H1 (cell line): ENCODE results near the gene ABHD2. TPM values are rescaled to one million over a fixed set of nuclear protein-coding genes. Genes with fewer than 3 reads are reported as not detected.

Experiments
- CTCF ChIA-PET: fragments of 300-600 bp; sonication (Branson Sonifier 250); formaldehyde crosslinking; loops from one replicate; lab custom pipeline; 2021; ENCODE audit not compliant: partially characterized antibody; lab: Charles Lee
- POLR2A ChIA-PET: fragments of 300-600 bp; sonication (Branson Sonifier 250); formaldehyde crosslinking; loops from one replicate; lab custom pipeline; 2021; ENCODE audit warnings: inconsistent platforms; ENCODE audit not compliant: partially characterized antibody; lab: Charles Lee
- DNase-seq, 2 experiments: peaks; one replicate each; pipeline versions ENCODE4 v3.0.0 to v3.0.0-alpha.2; 2010 to 2022; ENCODE audit warnings: low spot score in 2 of 2, low read depth in 1 of 2, mixed read lengths in 1 of 2
- FAIRE-seq: peaks from 2 replicates; lab custom pipeline; 2011; peaks lifted over from hg19 to GRCh38; lab: Jason Lieb, UNC
- H2AFZ ChIP-seq: 2 replicates; pipeline ENCODE4 v1.8.1; 2012; ENCODE audit warnings: low read length, inconsistent platforms
- H2AK5ac ChIP-seq: 2 replicates; pipeline ENCODE4 v1.6.1; 2013; ENCODE audit warnings: low read depth, low read length
- H2BK120ac ChIP-seq: replicated peaks from 2 replicates; pipeline ENCODE3; 2013; ENCODE audit warnings: low read depth, low read length, inconsistent platforms
- H2BK12ac ChIP-seq: 2 replicates; pipeline ENCODE4 v1.6.1; 2013; ENCODE audit warnings: low read depth, low read length
- H2BK15ac ChIP-seq: 2 replicates; pipeline ENCODE4 v1.6.1; 2013; ENCODE audit warnings: low read length
- H2BK20ac ChIP-seq: 2 replicates; pipeline ENCODE4 v1.6.1; 2013; ENCODE audit warnings: low read length
- H2BK5ac ChIP-seq: 2 replicates; pipeline ENCODE4 v1.6.1; 2013; ENCODE audit warnings: low read depth, low read length
- H3K14ac ChIP-seq: 2 replicates; pipeline ENCODE4 v1.6.1; 2013; ENCODE audit warnings: inconsistent platforms; ENCODE audit not compliant: insufficient read length
- H3K18ac ChIP-seq: 2 replicates; pipeline ENCODE4 v1.6.1; 2013; ENCODE audit warnings: low read length; ENCODE audit errors: extremely low read depth
- H3K23ac ChIP-seq: 2 replicates; pipeline ENCODE4 v1.6.1; 2013; ENCODE audit warnings: inconsistent platforms; ENCODE audit not compliant: insufficient read length
- H3K23me2 ChIP-seq: 2 replicates; pipeline ENCODE4 v1.6.1; 2013; ENCODE audit warnings: low read depth, low read length
- H3K27ac ChIP-seq: 2 replicates; pipeline ENCODE4 v1.6.1; 2011; ENCODE audit warnings: low read depth, low read length, inconsistent platforms
- H3K27me3 ChIP-seq, 4 experiments: replicated peaks in 1 of 4; 1 replicate in 1 of 4; 2 replicates in 3 of 4; pipeline versions ENCODE4 v1.6.1 to v1.8.1; 2011 to 2013; ENCODE audit warnings: low read length in 3 of 4, mild to moderate bottlenecking in 3 of 4, inconsistent platforms in 2 of 4, mixed read lengths in 2 of 4, moderate library complexity in 1 of 4; ENCODE audit not compliant: control insufficient read depth in 3 of 4, insufficient read depth in 3 of 4; ENCODE audit errors: extremely low read depth in 1 of 4
- H3K36me3 ChIP-seq, 4 experiments: 2 replicates each; pipeline versions ENCODE4 v1.6.1 to v1.8.1; 2011 to 2013; ENCODE audit warnings: mild to moderate bottlenecking in 4 of 4, low read length in 3 of 4, moderate library complexity in 2 of 4, control low read depth in 1 of 4, inconsistent platforms in 1 of 4; ENCODE audit not compliant: insufficient read depth in 4 of 4, control insufficient read depth in 2 of 4
- H3K4ac ChIP-seq: replicated peaks from 2 replicates; pipeline ENCODE3; 2013; ENCODE audit warnings: low read length, low read depth, mixed read lengths, inconsistent platforms; ENCODE audit not compliant: insufficient read length
- H3K4me1 ChIP-seq, 4 experiments: replicated peaks in 1 of 4; 1 replicate in 1 of 4; 2 replicates in 3 of 4; pipeline versions ENCODE4 v1.6.1 to v1.8.1; 2011 to 2013; ENCODE audit warnings: low read length in 3 of 4, inconsistent platforms in 2 of 4, mixed read lengths in 1 of 4; ENCODE audit not compliant: insufficient read depth in 4 of 4, control insufficient read depth in 3 of 4
- H3K4me2 ChIP-seq, 2 experiments: 2 replicates each; pipeline versions ENCODE4 v1.6.1 to v1.8.1; 2011 to 2013; ENCODE audit warnings: low read depth in 2 of 2, low read length in 2 of 2, control low read depth in 1 of 2, inconsistent platforms in 1 of 2, mild to moderate bottlenecking in 1 of 2; ENCODE audit not compliant: insufficient read depth in 1 of 2
- H3K4me3 ChIP-seq, 4 experiments: fragments of 200-600, 300-600 bp in 1 of 4; sonication (generic), shearing (Covaris generic), sonication (Bioruptor Twin) in 1 of 4; 2 replicates each; pipeline versions ENCODE4 v1.5.1 to v1.8.1; 2011 to 2016; ENCODE audit warnings: low read length in 4 of 4, low read depth in 3 of 4, control low read depth in 2 of 4, inconsistent platforms in 2 of 4, mild to moderate bottlenecking in 2 of 4, mixed read lengths in 1 of 4, moderate library complexity in 1 of 4; ENCODE audit not compliant: insufficient read depth in 2 of 4; ENCODE audit errors: extremely low read depth in 1 of 4
- H3K56ac ChIP-seq: replicated peaks from 2 replicates; pipeline ENCODE3; 2013; ENCODE audit warnings: low read depth, mild to moderate bottlenecking, mixed read lengths, low read length, inconsistent platforms; ENCODE audit not compliant: insufficient read length
- H3K79me1 ChIP-seq: 2 replicates; pipeline ENCODE4 v1.6.1; 2013; ENCODE audit warnings: low read depth, low read length, control low read depth
- H3K79me2 ChIP-seq, 2 experiments: 2 replicates each; pipeline versions ENCODE4 v1.6.1 to v1.8.1; 2012 to 2013; ENCODE audit warnings: low read length in 2 of 2, mild to moderate bottlenecking in 2 of 2, inconsistent platforms in 1 of 2; ENCODE audit not compliant: insufficient read depth in 2 of 2, control insufficient read depth in 1 of 2
- H3K9ac ChIP-seq, 4 experiments: replicated peaks in 1 of 4; 1 replicate in 1 of 4; 2 replicates in 3 of 4; pipeline versions ENCODE4 v1.6.1 to v1.8.1; 2011 to 2013; ENCODE audit warnings: low read depth in 3 of 4, low read length in 3 of 4, control low read depth in 2 of 4, mild to moderate bottlenecking in 2 of 4, moderate library complexity in 2 of 4, inconsistent platforms in 1 of 4; ENCODE audit errors: extremely low read depth in 1 of 4
- H3K9me3 ChIP-seq, 2 experiments: 2 replicates each; pipeline versions ENCODE4 v1.6.1 to v1.8.1; 2012 to 2013; ENCODE audit warnings: mild to moderate bottlenecking in 2 of 2, moderate library complexity in 2 of 2, control low read depth in 1 of 2, inconsistent platforms in 1 of 2, low read depth in 1 of 2, low read length in 1 of 2, mixed read lengths in 1 of 2; ENCODE audit not compliant: insufficient read depth in 2 of 2
- H4K20me1 ChIP-seq, 2 experiments: replicated peaks in 1 of 2; 2 replicates each; pipeline versions ENCODE3 to v1.8.1; 2011 to 2013; ENCODE audit warnings: inconsistent platforms in 2 of 2, low read length in 2 of 2, mild to moderate bottlenecking in 1 of 2; ENCODE audit not compliant: insufficient read depth in 2 of 2, control insufficient read depth in 1 of 2
- H4K5ac ChIP-seq: 2 replicates; pipeline ENCODE4 v1.6.1; 2013; ENCODE audit warnings: low read length, low read depth, mixed read lengths, inconsistent platforms; ENCODE audit not compliant: insufficient read length
- H4K8ac ChIP-seq: 2 replicates; pipeline ENCODE4 v1.8.0; 2013; ENCODE audit warnings: mild to moderate bottlenecking, moderate library complexity, low read length, inconsistent platforms; ENCODE audit not compliant: insufficient read depth; ENCODE audit errors: extremely low read depth
- H4K91ac ChIP-seq: replicated peaks from 2 replicates; pipeline ENCODE3; 2013; ENCODE audit warnings: low read length, mixed read lengths, inconsistent platforms; ENCODE audit not compliant: insufficient read length
- CTBP2 ChIP-seq: IDR thresholded peaks from 2 replicates; pipeline ENCODE4 v1.7.0; 2011; ENCODE audit warnings: borderline replicate concordance, mild to moderate bottlenecking, moderate library complexity, mixed read lengths, low read length; ENCODE audit not compliant: insufficient read depth, insufficient read length
- MAFK ChIP-seq: IDR thresholded peaks from 2 replicates; pipeline ENCODE4 v1.6.1; 2012; ENCODE audit warnings: low read depth, mild to moderate bottlenecking, improper control_type of control experiment, low read length
- POU5F1 ChIP-seq: IDR thresholded peaks from 2 replicates; pipeline ENCODE4 v1.6.1; 2011; ENCODE audit warnings: low read depth, mild to moderate bottlenecking, low read length, moderate library complexity
- RNF2 ChIP-seq: fragments of 200-900, 300-1000 bp; sonication (generic); IDR thresholded peaks from 2 replicates; pipeline ENCODE4 v1.7.1; 2016; ENCODE audit warnings: borderline replicate concordance, low read depth, mild to moderate bottlenecking, antibody characterized with exemption, low read length; ENCODE audit not compliant: poor library complexity, severe bottlenecking; ENCODE audit errors: missing control alignments
- WGBS, 2 experiments: shearing (Covaris generic) in 1 of 2; methylation state at CpG; one replicate each; pipeline versions ENCODE4 v1.1.6 to v1.1.7; 2013 to 2015; ENCODE audit warnings: low lambda C conversion rate in 2 of 2, mixed read lengths in 2 of 2, inconsistent platforms in 1 of 2, low coverage in 1 of 2, missing lambda C conversion rate in 1 of 2; ENCODE audit not compliant: insufficient replicate concordance in 2 of 2, insufficient coverage in 1 of 2, insufficient read length in 1 of 2; ENCODE audit errors: extremely low coverage in 1 of 2, missing lambda C conversion rate in 1 of 2; 5-methylcytosine and 5-hydroxymethylcytosine counted together
- polyA plus RNA-seq, 7 experiments: library from polyadenylated mRNA; depleted of rRNA in 3 of 7; stranded (reverse) in 5 of 7; unstranded in 2 of 7; fragments of >200 nt in 5 of 7; fragments of 200-250 nt in 2 of 7; gene quantifications; 1 replicate in 5 of 7; 2 replicates in 1 of 7; 4 replicates in 1 of 7; pipeline versions ENCODE4 v1.2.1 to v1.2.3, GENCODE V29; 2011 to 2013; ENCODE audit warnings: missing spikeins in 2 of 7, mixed read lengths in 2 of 7
- total RNA-seq: library from RNA; stranded (reverse); fragmentation: NEBNext Ultra II Directional; extraction: Animal tissue kit (Norgen Biotek cat#: 25700); gene quantifications from 2 replicates; pipeline ENCODE4 v1.2.1, GENCODE V29; 2021
- TF ChIP-seq, protein P1 (sequence below): IDR thresholded peaks from 2 replicates; pipeline ENCODE4 v1.6.1; 2011; ENCODE audit warnings: low read length, improper control_type of control experiment
- TF ChIP-seq, protein P2 (sequence below), 3 experiments: IDR thresholded peaks; 1 replicate in 2 of 3; 2 replicates in 1 of 3; pipeline versions ENCODE4 v1.5.1 to v1.6.1; 2011; ENCODE audit warnings: low read length in 3 of 3, mild to moderate bottlenecking in 3 of 3, inconsistent platforms in 2 of 3, low read depth in 1 of 3, moderate library complexity in 1 of 3; ENCODE audit not compliant: insufficient read depth in 1 of 3; ENCODE audit errors: control extremely low read depth in 1 of 3
- TF ChIP-seq, protein P3 (sequence below): IDR thresholded peaks from 2 replicates; pipeline ENCODE4 v1.6.1; 2012; ENCODE audit warnings: inconsistent platforms

Gene ABHD2
- total and polyA plus RNA-seq, 2 of the 8 experiments (the other 6 are each of a cell fraction or from before 2014, with no cell fraction given), result 9.1 to 23.7 TPM

DNA sequence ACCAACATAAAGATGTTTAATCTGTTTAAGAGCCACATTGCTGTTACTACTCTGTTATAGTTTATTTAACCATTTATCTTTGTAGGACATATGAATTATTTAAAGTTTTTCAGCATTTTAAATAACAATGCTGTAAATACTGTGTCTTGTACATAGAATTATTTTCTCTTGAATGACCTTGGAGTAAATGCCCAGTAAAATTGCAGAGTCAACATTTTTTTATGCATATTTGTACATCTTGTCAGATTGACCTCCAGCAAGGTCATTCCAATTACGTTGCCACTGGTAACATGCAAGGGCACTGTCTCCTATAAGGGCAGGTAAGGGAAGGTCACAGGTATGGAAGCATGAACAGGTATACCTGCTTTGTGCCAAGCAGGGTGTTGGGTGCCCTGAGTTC, 68.8 kb downstream of the ABHD2 start:
- no peaks in the 10 kb centered on the region for H3K27me3 ChIP-seq
- H2BK20ac ChIP-seq, result no peak overlapping the region
- H2BK12ac ChIP-seq, result no peak overlapping the region
- no peaks in the 10 kb centered on the region for H4K20me1 ChIP-seq
- H3K9me3 ChIP-seq, result no peaks in the 10 kb centered on the region
- no peak overlapping the region for H2BK120ac ChIP-seq
- DNase-seq (no peak), FAIRE-seq (no peak)
- H3K4me3 ChIP-seq, result no peak overlapping the region
- peaks cover 0 to 3% (median 0%) of the 10 kb centered on the region in 4 experiments; a peak in 2 of 8 replicates for H3K36me3 ChIP-seq
- no peak overlapping the region for H2BK5ac ChIP-seq
- H3K18ac ChIP-seq, result no peak overlapping the region
- no peak overlapping the region for H2BK15ac ChIP-seq
- no peak overlapping the region for H3K9ac ChIP-seq
- no peaks in the 10 kb centered on the region for H3K79me2 ChIP-seq
- no peaks in the 10 kb centered on the region for H3K23me2 ChIP-seq
- 85% methylated on average over 1 of the region's 1 CpG; no CpG with 5 or more reads in 1 of the 2 experiments for whole genome bisulfite sequencing, 2 experiments
- H4K8ac ChIP-seq, result no peak overlapping the region
- no peaks in the 10 kb centered on the region for H3K79me1 ChIP-seq
- no peak overlapping the region for H3K56ac ChIP-seq
- H3K23ac ChIP-seq, result no peak overlapping the region
- H3K14ac ChIP-seq, result no peak overlapping the region
- H2AK5ac ChIP-seq, result no peak overlapping the region
- TF ChIP-seq, protein P1, sequence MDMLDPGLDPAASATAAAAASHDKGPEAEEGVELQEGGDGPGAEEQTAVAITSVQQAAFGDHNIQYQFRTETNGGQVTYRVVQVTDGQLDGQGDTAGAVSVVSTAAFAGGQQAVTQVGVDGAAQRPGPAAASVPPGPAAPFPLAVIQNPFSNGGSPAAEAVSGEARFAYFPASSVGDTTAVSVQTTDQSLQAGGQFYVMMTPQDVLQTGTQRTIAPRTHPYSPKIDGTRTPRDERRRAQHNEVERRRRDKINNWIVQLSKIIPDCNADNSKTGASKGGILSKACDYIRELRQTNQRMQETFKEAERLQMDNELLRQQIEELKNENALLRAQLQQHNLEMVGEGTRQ, result no peak
- TF ChIP-seq RNF2 (no peak), MAFK (peak; percentile 57; the same call in 1 of the 2 replicates), POU5F1 (no peak), CTBP2 (no peak)
- TF ChIP-seq, protein P2, sequence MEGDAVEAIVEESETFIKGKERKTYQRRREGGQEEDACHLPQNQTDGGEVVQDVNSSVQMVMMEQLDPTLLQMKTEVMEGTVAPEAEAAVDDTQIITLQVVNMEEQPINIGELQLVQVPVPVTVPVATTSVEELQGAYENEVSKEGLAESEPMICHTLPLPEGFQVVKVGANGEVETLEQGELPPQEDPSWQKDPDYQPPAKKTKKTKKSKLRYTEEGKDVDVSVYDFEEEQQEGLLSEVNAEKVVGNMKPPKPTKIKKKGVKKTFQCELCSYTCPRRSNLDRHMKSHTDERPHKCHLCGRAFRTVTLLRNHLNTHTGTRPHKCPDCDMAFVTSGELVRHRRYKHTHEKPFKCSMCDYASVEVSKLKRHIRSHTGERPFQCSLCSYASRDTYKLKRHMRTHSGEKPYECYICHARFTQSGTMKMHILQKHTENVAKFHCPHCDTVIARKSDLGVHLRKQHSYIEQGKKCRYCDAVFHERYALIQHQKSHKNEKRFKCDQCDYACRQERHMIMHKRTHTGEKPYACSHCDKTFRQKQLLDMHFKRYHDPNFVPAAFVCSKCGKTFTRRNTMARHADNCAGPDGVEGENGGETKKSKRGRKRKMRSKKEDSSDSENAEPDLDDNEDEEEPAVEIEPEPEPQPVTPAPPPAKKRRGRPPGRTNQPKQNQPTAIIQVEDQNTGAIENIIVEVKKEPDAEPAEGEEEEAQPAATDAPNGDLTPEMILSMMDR (IDR thresholded peaks at IDR 0.05; ENCODE audit: control extremely low read depth in 1 of 3, insufficient read depth in 1 of 3, low read depth in 1 of 3, low read length in 3 of 3), result no peak
- TF ChIP-seq, protein P3, sequence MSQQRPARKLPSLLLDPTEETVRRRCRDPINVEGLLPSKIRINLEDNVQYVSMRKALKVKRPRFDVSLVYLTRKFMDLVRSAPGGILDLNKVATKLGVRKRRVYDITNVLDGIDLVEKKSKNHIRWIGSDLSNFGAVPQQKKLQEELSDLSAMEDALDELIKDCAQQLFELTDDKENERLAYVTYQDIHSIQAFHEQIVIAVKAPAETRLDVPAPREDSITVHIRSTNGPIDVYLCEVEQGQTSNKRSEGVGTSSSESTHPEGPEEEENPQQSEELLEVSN, result no peak
- ChIA-PET POLR2A (no interaction called here), CTCF (interaction anchor here (1.0 to 5.2 kb wide), 6 partner anchors 14 to 123 kb away, joined by 3 to 29 read pairs (median 14); no protein-coding TSS in a partner anchor)
- H3K27ac ChIP-seq, result no peak overlapping the region
- H3K4me2 ChIP-seq, result no peak overlapping the region
- no peak overlapping the region for H2AFZ ChIP-seq
- no peak overlapping the region for H4K91ac ChIP-seq
- no peak overlapping the region for H3K4ac ChIP-seq
- no peaks in the 10 kb centered on the region for H3K4me1 ChIP-seq
- no peak overlapping the region for H4K5ac ChIP-seq
